A549 treated with GW870086 at 1 μM for 4 hours (cell line): ENCODE results near the gene PRMT7. TPM values are rescaled to one million over a fixed set of nuclear protein-coding genes. Genes with fewer than 3 reads are reported as not detected.

Experiments used
- total RNA-seq: library from RNA; stranded (reverse); fragments of 200-300 nt; extraction: Qiagen RNA extraction; gene quantifications from 5 replicates; pipeline ENCODE4 v1.2.3, GENCODE V29; 2022; ENCODE audit warnings: low read depth

The PRMT7 gene, protein sequence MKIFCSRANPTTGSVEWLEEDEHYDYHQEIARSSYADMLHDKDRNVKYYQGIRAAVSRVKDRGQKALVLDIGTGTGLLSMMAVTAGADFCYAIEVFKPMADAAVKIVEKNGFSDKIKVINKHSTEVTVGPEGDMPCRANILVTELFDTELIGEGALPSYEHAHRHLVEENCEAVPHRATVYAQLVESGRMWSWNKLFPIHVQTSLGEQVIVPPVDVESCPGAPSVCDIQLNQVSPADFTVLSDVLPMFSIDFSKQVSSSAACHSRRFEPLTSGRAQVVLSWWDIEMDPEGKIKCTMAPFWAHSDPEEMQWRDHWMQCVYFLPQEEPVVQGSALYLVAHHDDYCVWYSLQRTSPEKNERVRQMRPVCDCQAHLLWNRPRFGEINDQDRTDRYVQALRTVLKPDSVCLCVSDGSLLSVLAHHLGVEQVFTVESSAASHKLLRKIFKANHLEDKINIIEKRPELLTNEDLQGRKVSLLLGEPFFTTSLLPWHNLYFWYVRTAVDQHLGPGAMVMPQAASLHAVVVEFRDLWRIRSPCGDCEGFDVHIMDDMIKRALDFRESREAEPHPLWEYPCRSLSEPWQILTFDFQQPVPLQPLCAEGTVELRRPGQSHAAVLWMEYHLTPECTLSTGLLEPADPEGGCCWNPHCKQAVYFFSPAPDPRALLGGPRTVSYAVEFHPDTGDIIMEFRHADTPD
- total RNA-seq, result 27.7 to 31.2 TPM (median 29.3 TPM) in 5 replicates

DNA sequence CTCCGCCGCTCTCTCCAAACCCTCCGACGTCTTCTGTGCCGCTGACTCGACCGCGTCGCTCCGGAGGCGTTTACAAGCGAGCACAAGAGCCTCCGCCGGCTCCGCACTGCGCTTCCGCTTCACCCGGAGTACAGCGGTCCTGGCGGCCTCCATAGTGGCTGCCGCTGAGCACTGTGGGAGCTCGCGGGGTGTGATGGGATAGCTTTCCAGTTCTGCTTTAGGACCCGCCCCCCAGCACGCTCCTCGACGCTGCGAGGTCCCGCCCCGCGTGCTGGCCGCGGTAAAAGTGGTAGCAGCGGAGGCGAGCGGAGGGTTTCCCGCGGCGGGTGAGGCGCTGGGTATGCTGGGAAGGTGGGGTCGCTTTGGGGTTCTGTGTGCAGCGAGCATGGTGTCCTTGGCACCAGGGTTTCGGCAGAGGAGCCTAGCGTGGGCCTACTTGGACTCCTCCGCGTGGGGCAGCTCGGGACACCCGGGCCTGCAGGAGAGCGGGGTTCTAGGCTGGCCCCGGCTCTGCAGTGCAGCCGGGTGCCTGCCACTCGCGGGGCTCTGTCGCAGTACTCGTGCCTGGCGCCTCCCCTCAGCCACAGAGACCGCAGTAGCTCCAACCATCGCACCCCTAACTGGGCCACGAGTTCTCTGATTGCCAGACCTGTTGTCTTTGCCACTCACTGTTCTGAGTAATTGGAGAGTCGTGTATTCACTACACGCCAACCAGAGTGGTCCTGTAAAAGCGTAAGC, at the start of gene PRMT7, which contains the start of gene SLC7A6OS:
PRMT7 (plus strand) TSS at position 246 of the 738 bp plus-strand sequence. CDS start 4,961 bp downstream, outside the sequence.
SLC7A6OS (minus strand) TSS at position 173 of the 738 bp plus-strand sequence; CDS start at position 153, 20 bp downstream.

DNA sequence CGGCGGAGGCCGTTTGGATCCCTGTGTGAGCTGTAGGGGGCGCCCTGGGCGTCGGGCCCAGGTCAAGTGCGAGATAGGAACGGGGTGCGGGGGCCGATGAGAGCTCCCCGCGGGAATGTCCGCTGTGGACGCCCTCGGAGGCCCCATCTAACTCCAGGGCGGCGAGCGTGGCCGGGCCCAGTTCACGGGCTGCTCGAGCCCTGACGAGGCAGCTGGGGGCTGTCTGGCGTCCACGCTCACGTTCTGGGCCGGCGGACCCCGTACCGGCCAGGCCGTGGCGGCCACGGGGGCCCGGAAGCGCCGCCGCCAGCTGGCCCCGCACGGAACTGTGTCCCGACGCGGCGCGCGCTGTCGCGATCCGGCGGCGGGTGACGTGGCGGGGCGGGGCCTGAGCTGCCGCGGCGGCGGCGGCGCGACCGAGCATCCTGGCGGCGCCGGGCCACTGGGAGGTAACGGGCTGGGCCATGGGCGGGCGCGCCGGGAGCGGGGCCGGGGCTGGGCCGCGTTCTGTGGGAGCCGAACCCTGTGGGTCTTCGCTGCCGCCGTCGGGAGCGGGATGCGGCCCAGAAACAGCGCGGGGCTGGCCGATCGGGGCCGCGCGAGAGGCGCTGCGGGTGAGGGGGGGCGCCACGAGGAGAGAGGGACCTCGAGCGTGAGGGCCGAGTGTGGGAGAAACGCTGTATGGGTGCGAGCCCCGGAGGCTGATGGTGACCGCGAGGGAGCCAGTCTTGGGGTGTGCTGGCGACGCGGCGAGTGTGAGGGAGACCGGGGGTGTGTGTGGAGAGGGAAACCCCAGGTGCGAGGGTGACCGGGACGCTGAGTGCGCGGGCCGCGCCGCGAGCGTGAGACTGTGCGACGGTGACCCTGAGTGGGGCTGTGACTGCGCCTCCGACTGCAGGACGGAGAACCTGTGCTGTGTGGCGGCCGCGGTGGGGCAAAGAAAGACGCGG, 46.4 kb upstream of the PRMT7 start, which contains the start of gene SLC7A6:
SLC7A6 (plus strand) TSS at position 399 of the 950 bp plus-strand sequence. CDS start 10,201 bp downstream, outside the sequence.

Other genes with a start within 250 kb of the PRMT7 start
- 12.2 to 16.3 TPM (median 14.6 TPM) in 5 replicates for gene NFATC3, start 225.6 kb upstream of the PRMT7 start, total RNA-seq
- 0.08 to 0.19 TPM (median 0.17 TPM) in 4 of 5 replicates, not detected in the other for gene ESRP2, start 74.9 kb upstream of the PRMT7 start, total RNA-seq
- 14.1 to 17.4 TPM (median 15.6 TPM) in 5 replicates for gene PLA2G15, start 65.6 kb upstream of the PRMT7 start, total RNA-seq
- 32.8 to 35.7 TPM (median 34.5 TPM) in 5 replicates for gene SLC7A6, start 46.5 kb upstream of the PRMT7 start, total RNA-seq
- 9.4 to 13.6 TPM (median 11.0 TPM) in 5 replicates for gene SLC7A6OS, start 73 bp upstream of the PRMT7 start, total RNA-seq
- gene SMPD3, start 137.5 kb downstream of the PRMT7 start, total RNA-seq, result 0.07 to 0.29 TPM (median 0.08 TPM) in 5 replicates
- 5.5 to 9.9 TPM (median 8.3 TPM) in 5 replicates for gene ZFP90, start 228.3 kb downstream of the PRMT7 start, total RNA-seq